Activated CD8-positive, alpha-beta memory T cell treated with anti-CD3 and anti-CD28 coated beads, Interleukin-2, amount 10 ng/mL, durations not matched to agents 7 days and 5 days (primary cell): ENCODE measurements around the gene KIF1B. TPM values are rescaled to one million over a fixed set of nuclear protein-coding genes. Genes with fewer than 3 reads are reported as not detected.

ENCODE experiments used
- ATAC-seq: fragments of 150-1000 bp; cut with Tn5 transposase; one replicate; pipeline ENCODE4 v1.10.0; 2021; ENCODE audit warnings: moderate library complexity
- CTCF ChIA-PET: fragments of 350-600 bp; sonication (Branson Sonifier 250); formaldehyde crosslinking; loops from one replicate; lab custom pipeline; 2021; ENCODE audit warnings: antibody characterized with exemption; lab: Charles Lee
- DNase-seq: peaks from one replicate; pipeline ENCODE4 v3.0.0-alpha.2; 2020
- H3K27ac Mint-ChIP-seq: one replicate; pipeline ENCODE4 v1.8.0; 2021; ENCODE audit warnings: mild to moderate bottlenecking, mixed read lengths
- H3K27me3 Mint-ChIP-seq: one replicate; pipeline ENCODE4 v1.8.0; 2021; ENCODE audit warnings: mixed read lengths
- H3K36me3 Mint-ChIP-seq: one replicate; pipeline ENCODE4 v1.8.0; 2021; ENCODE audit warnings: mild to moderate bottlenecking, mixed read lengths
- H3K4me1 Mint-ChIP-seq: one replicate; pipeline ENCODE4 v1.8.0; 2021; ENCODE audit warnings: mixed read lengths
- H3K4me3 Mint-ChIP-seq: one replicate; pipeline ENCODE4 v1.8.0; 2021; ENCODE audit warnings: mild to moderate bottlenecking, moderate library complexity, mixed read lengths
- H3K9me3 Mint-ChIP-seq: one replicate; pipeline ENCODE4 v1.8.0; 2022; ENCODE audit warnings: low read depth, mixed read lengths
- total RNA-seq, 2 experiments: library from RNA; stranded (reverse); gene quantifications; one replicate each; pipeline ENCODE4 v1.2.3, GENCODE V29; 2021

KIF1B gene
- total RNA-seq, 2 experiments from 2014 or later = 14.2 to 21.3 TPM

DNA sequence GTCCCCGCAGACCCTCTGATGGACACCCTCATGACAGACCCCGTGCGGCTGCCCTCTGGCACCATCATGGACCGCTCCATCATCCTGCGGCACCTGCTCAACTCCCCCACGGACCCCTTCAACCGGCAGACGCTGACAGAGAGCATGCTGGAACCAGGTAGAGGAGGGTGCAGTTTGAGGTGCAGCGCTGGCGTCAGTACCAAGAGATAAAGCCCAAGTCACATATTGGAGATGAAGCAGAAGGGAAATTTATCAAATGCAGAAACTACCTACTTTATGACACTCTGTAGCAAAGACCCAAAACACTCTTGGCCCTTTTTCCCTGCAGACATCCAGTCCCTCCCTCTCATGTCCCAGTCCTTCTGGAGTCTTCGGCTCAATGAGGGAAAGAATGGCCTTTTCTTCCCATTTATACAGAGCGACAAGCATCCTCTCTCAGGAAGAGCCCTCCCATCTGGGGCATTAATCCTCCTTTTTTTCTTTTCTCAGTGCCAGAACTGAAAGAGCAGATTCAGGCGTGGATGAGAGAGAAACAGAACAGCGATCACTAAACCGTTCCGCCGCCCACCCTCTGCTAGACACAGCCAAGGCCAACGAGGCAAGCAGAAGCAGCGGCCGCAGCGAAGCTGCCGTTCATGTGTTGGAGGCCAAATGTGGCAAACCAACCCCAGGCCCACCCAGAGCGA is 30.8 kb upstream of the KIF1B start:
- Mint-ChIP-seq H3K27ac (no peak overlapping the region), H3K4me3 (no peak overlapping the region), H3K36me3 (peaks cover 34% of the 10 kb centered on the region), H3K9me3 (peaks cover 3% of the 10 kb centered on the region), H3K27me3 (no peaks in the 10 kb centered on the region), H3K4me1 (peaks cover 9% of the 10 kb centered on the region)
- DNase-seq (no peak), ATAC-seq (no peak)
- CTCF ChIA-PET = no interaction called here

DNA sequence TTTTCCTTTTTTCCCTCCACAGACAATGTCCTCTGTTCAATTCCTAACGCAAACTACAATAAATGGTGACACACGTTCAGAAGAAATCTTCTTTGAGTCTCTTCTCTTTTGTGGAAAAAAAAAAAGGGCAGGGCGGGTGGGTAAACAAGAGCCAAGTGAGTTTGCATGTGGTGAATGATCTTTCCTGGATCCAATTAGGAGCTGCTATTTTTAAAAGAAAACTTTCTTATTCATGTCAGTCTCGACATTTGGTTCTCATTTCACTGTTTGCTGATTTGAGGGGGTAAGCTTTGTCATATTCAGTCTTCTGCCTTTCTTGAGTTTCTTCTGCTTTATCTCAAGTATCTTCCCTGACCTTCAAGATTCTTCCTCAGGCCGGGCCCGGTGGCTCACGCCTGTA is 29.2 kb upstream of the KIF1B start:
- H3K27ac Mint-ChIP-seq = no peak overlapping the region
- H3K9me3 Mint-ChIP-seq = no peaks in the 10 kb centered on the region
- CTCF ChIA-PET = interaction anchor here (1.3 kb wide), 1 partner anchor 12 kb away, joined by 3 read pairs; no protein-coding TSS in a partner anchor
- DNase-seq = no peak
- peaks cover 5% of the 10 kb centered on the region for H3K4me1 Mint-ChIP-seq
- no peak for ATAC-seq
- H3K27me3 Mint-ChIP-seq = no peaks in the 10 kb centered on the region
- no peak overlapping the region for H3K4me3 Mint-ChIP-seq
- H3K36me3 Mint-ChIP-seq = peaks cover 22% of the 10 kb centered on the region

DNA sequence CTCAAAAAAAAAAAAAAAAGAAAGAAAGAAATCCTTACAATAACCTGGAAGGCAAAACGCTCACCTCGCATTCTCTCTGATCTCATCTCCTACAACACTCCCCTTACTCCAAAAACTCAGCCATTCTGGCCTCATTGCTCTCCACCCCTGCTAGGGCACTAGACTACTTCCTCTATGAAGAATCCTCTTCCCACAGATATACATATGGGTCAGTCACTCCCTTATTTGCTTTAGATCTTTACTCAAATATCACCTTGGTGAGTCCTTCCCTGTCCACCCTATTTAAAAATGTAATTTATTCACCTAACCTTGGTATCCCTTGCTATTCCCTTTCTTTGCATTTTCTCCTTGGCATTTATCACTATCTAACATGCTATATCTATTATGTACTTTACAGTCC is 24.6 kb upstream of the KIF1B start:
- ATAC-seq (peak; percentile 20), DNase-seq (no peak)
- Mint-ChIP-seq H3K9me3 (no peaks in the 10 kb centered on the region), H3K27me3 (no peaks in the 10 kb centered on the region), H3K36me3 (peaks cover 6% of the 10 kb centered on the region), H3K4me3 (no peak overlapping the region), H3K27ac (no peak overlapping the region), H3K4me1 (peaks cover 9% of the 10 kb centered on the region)
- CTCF ChIA-PET = interaction anchor here (0.7 to 0.9 kb wide), 2 partner anchors 24 to 195 kb away, joined by 3 read pairs; partner anchors contain the start of gene KIF1B

DNA sequence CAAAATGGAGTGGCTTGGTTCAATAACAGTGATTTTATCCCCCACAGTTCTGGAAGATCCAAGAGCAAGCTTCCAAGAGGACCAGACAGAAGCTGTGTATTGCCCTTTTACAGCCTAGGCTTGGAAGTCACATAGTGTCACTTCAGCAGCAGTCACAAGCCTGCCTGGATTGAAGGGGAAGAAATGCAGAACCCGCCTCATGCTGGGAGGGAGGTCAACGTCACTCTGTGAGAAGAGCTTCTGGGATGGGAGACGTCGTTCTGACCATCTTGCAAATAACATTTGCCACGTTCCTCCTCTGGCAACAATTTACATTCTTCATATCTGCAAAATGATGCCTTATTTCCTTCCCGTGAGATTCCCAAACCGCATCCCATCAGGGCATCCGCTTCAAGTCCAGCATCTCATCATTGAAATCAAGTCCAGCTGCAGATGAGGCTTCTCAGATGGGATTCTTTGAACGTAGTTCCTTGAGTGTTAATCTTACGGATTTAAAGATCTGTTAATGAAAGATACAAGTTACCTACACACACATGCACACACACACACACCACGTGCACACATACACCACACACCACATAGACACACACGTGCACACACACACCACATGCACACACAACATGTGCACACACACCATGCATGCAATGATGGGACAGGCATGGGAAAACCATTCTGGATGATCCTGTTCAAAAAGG is 23.9 kb upstream of the KIF1B start:
- H3K4me1 Mint-ChIP-seq = peaks cover 9% of the 10 kb centered on the region
- H3K4me3 Mint-ChIP-seq = no peak overlapping the region
- DNase-seq (no peak), ATAC-seq (peak; percentile 42)
- peaks cover 1% of the 10 kb centered on the region for H3K36me3 Mint-ChIP-seq
- H3K27me3 Mint-ChIP-seq = no peaks in the 10 kb centered on the region
- H3K27ac Mint-ChIP-seq = no peak overlapping the region
- H3K9me3 Mint-ChIP-seq = no peaks in the 10 kb centered on the region
- CTCF ChIA-PET = interaction anchor here (0.6 to 1.5 kb wide), 4 partner anchors 16 to 236 kb away, joined by 3 to 7 read pairs (median 4); partner anchors contain the start of gene KIF1B

GRCh38 chr1:10187026-10187334 is 23.4 kb upstream of the KIF1B start:
- no peak overlapping the region for H3K4me3 Mint-ChIP-seq
- peaks cover 1% of the 10 kb centered on the region for H3K36me3 Mint-ChIP-seq
- ATAC-seq (peak; percentile 40), DNase-seq (no peak)
- peaks cover 9% of the 10 kb centered on the region for H3K4me1 Mint-ChIP-seq
- H3K9me3 Mint-ChIP-seq = no peaks in the 10 kb centered on the region
- no peaks in the 10 kb centered on the region for H3K27me3 Mint-ChIP-seq
- CTCF ChIA-PET = interaction anchor here (0.9 to 1.5 kb wide), 4 partner anchors 16 to 599 kb away, joined by 3 to 7 read pairs (median 4); partner anchors contain the start of gene KIF1B
- H3K27ac Mint-ChIP-seq = no peak overlapping the region

GRCh38 chr1:10188133-10188650 is 22.2 kb upstream of the KIF1B start:
- Mint-ChIP-seq H3K27me3 (peaks cover 2% of the 10 kb centered on the region), H3K4me3 (no peak overlapping the region), H3K36me3 (peaks cover 1% of the 10 kb centered on the region), H3K9me3 (no peaks in the 10 kb centered on the region), H3K27ac (no peak overlapping the region), H3K4me1 (peaks cover 5% of the 10 kb centered on the region)
- DNase-seq (no peak), ATAC-seq (no peak)
- CTCF ChIA-PET = interaction anchor here (0.9 kb wide), 1 partner anchor 22 kb away, joined by 5 read pairs; the partner anchor contains the start of gene KIF1B

- Mint-ChIP-seq H3K27ac (no peak overlapping the region), H3K4me1 (peaks cover 8% of the 10 kb centered on the region), H3K9me3 (no peaks in the 10 kb centered on the region), H3K27me3 (peaks cover 6% of the 10 kb centered on the region), H3K4me3 (no peak overlapping the region), H3K36me3 (no peaks in the 10 kb centered on the region)
- DNase-seq (no peak), ATAC-seq (peak; percentile 35)
- CTCF ChIA-PET = interaction anchor here (1.0 kb wide), 1 partner anchor 20 kb away, joined by 3 read pairs; no protein-coding TSS in a partner anchor
These were observed 20.7 kb upstream of the KIF1B start for GRCh38 chr1:10189659-10190058.

- no peak overlapping the region for H3K4me3 Mint-ChIP-seq
- no peaks in the 10 kb centered on the region for H3K9me3 Mint-ChIP-seq
- H3K27ac Mint-ChIP-seq = no peak overlapping the region
- CTCF ChIA-PET = interaction anchor here (2.3 to 2.8 kb wide), 2 partner anchors 17 to 18 kb away, joined by 9 to 11 read pairs; partner anchors contain the start of gene KIF1B
- peaks cover 8% of the 10 kb centered on the region for H3K4me1 Mint-ChIP-seq
- ATAC-seq (no peak), DNase-seq (no peak)
- no peaks in the 10 kb centered on the region for H3K36me3 Mint-ChIP-seq
- H3K27me3 Mint-ChIP-seq = peaks cover 14% of the 10 kb centered on the region
These were observed 18.1 kb upstream of the KIF1B start for GRCh38 chr1:10192263-10192662.

GRCh38 chr1:10193288-10193687 is 17.1 kb upstream of the KIF1B start:
- H3K27me3 Mint-ChIP-seq = peaks cover 15% of the 10 kb centered on the region
- no peak overlapping the region for H3K4me3 Mint-ChIP-seq
- H3K36me3 Mint-ChIP-seq = no peaks in the 10 kb centered on the region
- H3K9me3 Mint-ChIP-seq = no peaks in the 10 kb centered on the region
- DNase-seq (no peak), ATAC-seq (no peak)
- H3K4me1 Mint-ChIP-seq = peaks cover 13% of the 10 kb centered on the region
- H3K27ac Mint-ChIP-seq = no peak overlapping the region
- CTCF ChIA-PET = interaction anchor here (0.7 to 2.8 kb wide), 2 partner anchors 17 to 28 kb away, joined by 3 to 11 read pairs; partner anchors contain the start of gene KIF1B

DNA sequence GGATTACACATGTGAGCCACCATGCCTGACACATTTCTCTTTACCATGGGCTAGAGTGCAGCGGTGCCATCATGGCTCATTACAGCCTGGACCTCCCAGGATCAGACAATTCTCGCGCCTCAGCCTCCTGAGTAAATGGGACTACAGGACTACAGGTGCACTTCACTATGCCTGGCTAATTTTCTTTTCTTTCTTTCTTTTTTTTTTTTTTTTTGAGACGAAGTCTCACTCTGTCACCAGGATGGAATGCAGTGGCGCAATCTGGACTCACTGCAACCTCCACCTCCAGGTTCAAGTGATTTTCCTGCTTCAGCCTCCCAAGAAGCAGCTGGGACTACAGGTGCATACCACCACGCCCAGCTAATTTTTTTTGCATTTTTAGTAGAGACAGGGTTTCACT is 14.8 kb upstream of the KIF1B start:
- Mint-ChIP-seq H3K9me3 (no peaks in the 10 kb centered on the region), H3K4me3 (no peak overlapping the region), H3K27me3 (peaks cover 17% of the 10 kb centered on the region), H3K36me3 (no peaks in the 10 kb centered on the region), H3K27ac (no peak overlapping the region), H3K4me1 (peaks cover 9% of the 10 kb centered on the region)
- CTCF ChIA-PET = interaction anchor here (1.1 kb wide), 1 partner anchor 14 kb away, joined by 4 read pairs; the partner anchor contains the start of gene KIF1B
- no peak for ATAC-seq
- no peak for DNase-seq

DNA sequence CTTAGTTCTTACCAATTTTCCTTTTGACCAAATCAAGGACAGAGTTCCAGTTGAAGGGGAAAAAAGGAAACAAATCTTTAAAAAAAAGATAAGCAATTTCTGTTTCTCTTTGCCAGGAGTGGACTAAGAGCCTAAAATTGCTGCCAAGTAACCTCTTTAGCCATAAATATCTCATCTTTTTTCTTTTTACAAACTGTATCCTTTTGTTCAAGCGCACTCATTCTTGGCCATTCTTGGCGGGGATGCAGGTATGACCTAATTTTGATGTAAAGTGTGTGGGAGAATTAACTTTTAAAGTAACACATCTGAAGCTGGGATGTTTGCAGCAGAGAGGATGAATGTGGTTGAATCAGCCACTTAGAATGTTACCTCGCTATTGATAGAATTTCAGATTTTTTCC is 13.4 kb upstream of the KIF1B start:
- Mint-ChIP-seq H3K9me3 (no peaks in the 10 kb centered on the region), H3K4me1 (peaks cover 9% of the 10 kb centered on the region), H3K27me3 (peaks cover 17% of the 10 kb centered on the region), H3K4me3 (no peak overlapping the region), H3K27ac (no peak overlapping the region), H3K36me3 (no peaks in the 10 kb centered on the region)
- ATAC-seq (no peak), DNase-seq (no peak)
- CTCF ChIA-PET = interaction anchor here (0.7 kb wide), 1 partner anchor 233 kb away, joined by 3 read pairs; the partner anchor contains the start of gene CENPS

DNA sequence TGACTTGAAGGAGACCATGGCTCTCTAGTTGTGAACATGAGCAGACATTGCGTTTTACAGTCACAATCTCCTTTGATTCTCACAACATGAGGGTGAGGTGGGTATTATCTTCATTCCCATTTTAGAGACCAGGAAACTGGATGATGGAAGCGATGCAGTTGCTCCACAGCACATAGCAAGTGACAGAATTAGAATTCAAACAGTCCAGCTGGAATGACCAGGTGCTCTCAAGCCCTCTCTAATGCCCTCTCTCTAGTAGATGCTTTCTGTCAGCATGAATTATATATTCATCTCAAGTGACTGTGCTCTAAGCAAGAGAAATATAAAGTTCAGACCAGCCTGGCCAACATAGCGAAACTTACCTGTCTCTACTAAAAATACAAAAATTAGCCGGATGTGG is 9.8 kb upstream of the KIF1B start:
- ATAC-seq (no peak), DNase-seq (no peak)
- peaks cover 5% of the 10 kb centered on the region for H3K4me1 Mint-ChIP-seq

DNA sequence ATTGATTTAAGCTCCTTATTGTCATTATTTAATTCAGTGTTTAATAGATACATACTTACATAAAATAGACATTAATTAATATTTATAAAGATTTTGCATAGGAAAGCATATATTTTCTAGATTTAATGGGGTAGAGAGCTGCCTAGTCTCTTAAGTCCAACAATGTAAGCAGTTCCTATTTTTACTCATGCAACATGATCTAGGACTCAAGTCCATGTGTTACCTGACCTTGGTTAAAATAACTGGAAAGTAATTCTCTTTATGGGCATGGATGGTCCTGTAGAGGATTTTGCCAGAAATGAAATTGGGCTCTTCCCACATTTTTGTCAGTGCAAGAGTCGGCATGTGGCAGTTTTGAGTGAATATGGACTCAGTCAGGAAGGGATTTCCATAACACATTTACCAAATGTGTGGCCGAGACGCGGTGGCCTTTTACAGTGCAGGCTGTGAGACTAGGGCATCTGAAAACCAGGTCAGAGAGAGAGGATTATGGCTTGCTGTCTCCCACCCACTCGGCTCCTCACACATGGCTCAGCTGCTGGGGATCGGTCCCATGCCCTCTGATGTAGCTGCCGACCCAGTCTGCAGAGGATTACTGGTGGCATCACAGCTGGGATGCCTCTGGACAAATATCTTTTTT is 6.2 kb upstream of the KIF1B start:
- Mint-ChIP-seq H3K36me3 (no peaks in the 10 kb centered on the region), H3K27ac (no peak overlapping the region), H3K27me3 (peaks cover 8% of the 10 kb centered on the region), H3K4me1 (peaks cover under 1% of the 10 kb centered on the region), H3K9me3 (no peaks in the 10 kb centered on the region), H3K4me3 (no peak overlapping the region)
- ATAC-seq (no peak), DNase-seq (no peak)
- CTCF ChIA-PET = no interaction called here

More for the DNA sequence above, 9.8 kb upstream of the KIF1B start:
- peaks cover 10% of the 10 kb centered on the region for H3K27me3 Mint-ChIP-seq
- H3K4me3 Mint-ChIP-seq = no peak overlapping the region
- no peaks in the 10 kb centered on the region for H3K36me3 Mint-ChIP-seq
- H3K9me3 Mint-ChIP-seq = no peaks in the 10 kb centered on the region
- CTCF ChIA-PET = interaction anchor here (2.6 kb wide), 1 partner anchor 9 kb away, joined by 12 read pairs; the partner anchor contains the start of gene KIF1B
- H3K27ac Mint-ChIP-seq = no peak overlapping the region
